Measurements from ENCODE around the gene CDH13. TPM values are rescaled to one million over a fixed set of nuclear protein-coding genes. Genes with fewer than 3 reads are reported as not detected.

Gene CDH13
- total and polyA plus RNA-seq, 9 of the 15 experiments (the other 6 are each of a cell fraction or from before 2014, with no cell fraction given): 0.03 TPM; not detected in 8

GRCh38 chr16:83806036-83806435 is 1179.3 kb downstream of the CDH13 start (continued):
- TF ChIP-seq RREB1 (CRISPR knock-in tag; IDR thresholded peaks at IDR 0.05) (no peak), TCF15 (CRISPR knock-in tag; IDR thresholded peaks at IDR 0.05) (no peak)

- intact Hi-C loops (cut with micrococcal nuclease) (no loop called here), in situ Hi-C loops (cut with MboI) (no loop called here)
- no TSS peak for BruUV-seq (replicated peaks)
- Histone ChIP-seq H3K4me1 (replicated peaks in 1 of 2; ENCODE audit: control insufficient read depth in 2 of 2, insufficient read depth in 2 of 2, low read length in 2 of 2) (peaks cover 4 to 9% of the 10 kb centered on the region in 2 experiments; a peak in 4 of 5 replicates), H3K27ac (ENCODE audit: extremely low read depth, low read depth, low read length) (no peak overlapping the region), H3K79me2 (ENCODE audit: control insufficient read depth, insufficient read depth, low read length) (peaks cover 22% of the 10 kb centered on the region), H4K20me1 (replicated peaks; ENCODE audit: control insufficient read depth, insufficient read depth, low read length) (peaks cover 6% of the 10 kb centered on the region; the same call in 1 of the 2 replicates), H3K4me3 (no peak overlapping the region), H2AFZ (ENCODE audit: low read depth, low read length) (peak overlapping the region; percentile 98), H3K9me1 (ENCODE audit: control insufficient read depth, insufficient read depth, low read length) (peaks cover 3% of the 10 kb centered on the region), H3K27me3 (ENCODE audit: control insufficient read depth in 2 of 2, insufficient read depth in 2 of 2, low read length in 2 of 2) (peaks cover 16 to 17% of the 10 kb centered on the region in 2 experiments), H3K36me3 (ENCODE audit: control insufficient read depth, insufficient read depth, low read length) (peaks cover 27% of the 10 kb centered on the region), H3K9me3 (replicated peaks; ENCODE audit: control insufficient read depth, insufficient read depth, low read depth, low read length) (no peaks in the 10 kb centered on the region), H3K9ac (ENCODE audit: insufficient read depth in 1 of 2, low read depth in 2 of 2, low read length in 2 of 2) (no peak overlapping the region), H3K4me2 (ENCODE audit: insufficient read depth, low read length) (no peak overlapping the region)
- ATAC-seq (no peak), FAIRE-seq (no peak), DNase-seq (ENCODE audit: extremely low read depth in 1 of 4, low spot score in 3 of 4) (no peak)
- 54% methylated on average over 6 of the region's 6 CpGs for WGBS (ENCODE audit: insufficient coverage, low coverage, missing lambda C conversion rate)
- ChIA-PET POLR2A (no interaction called here), CTCF (ENCODE audit: low intra/inter-chr PET ratio) (no interaction called here)
- TF ChIP-seq DIDO1 (tag; IDR thresholded peaks at IDR 0.05; ENCODE audit: low read depth): no peak
- TF ChIP-seq ZKSCAN3 (CRISPR knock-in tag; IDR thresholded peaks at IDR 0.05): no peak
- TF ChIP-seq MXI1 (IDR thresholded peaks at IDR 0.05; ENCODE audit: low read depth, low read length): no peak
- no peak for TF ChIP-seq POU5F1 (IDR thresholded peaks at IDR 0.05; ENCODE audit: borderline replicate concordance, low read depth, low read length, partially characterized antibody)
- TF ChIP-seq ZKSCAN1 (IDR thresholded peaks at IDR 0.05; ENCODE audit: low read depth, low read length): no peak
- no peak for TF ChIP-seq ZFPM2 (CRISPR knock-in tag; IDR thresholded peaks at IDR 0.05)
- TF ChIP-seq RFX1 (IDR thresholded peaks at IDR 0.05): peak; percentile 14; the same call in 1 of the 2 replicates
Observed at GRCh38 chr16:83806731-83807130, 1180.0 kb downstream of the CDH13 start.

All from K562 (cell line).